MM.1S (cell line): ENCODE results near the gene CYP46A1.

ENCODE experiments used
- DNase-seq: peaks from one replicate; pipeline ENCODE4 v3.0.0-alpha.2; 2015
- H2AFZ ChIP-seq: fragments of 300-600 bp; sonication (generic); 2 replicates; pipeline ENCODE4 v1.6.0; 2016; ENCODE audit warnings: antibody characterized with exemption, low read length
- H3F3A ChIP-seq: fragments of 300-600 bp; sonication (generic); 2 replicates; pipeline ENCODE4 v1.6.1; 2016; ENCODE audit warnings: mild to moderate bottlenecking, antibody characterized with exemption, low read length, moderate library complexity, mixed read lengths; ENCODE audit not compliant: insufficient read depth
- H3K27ac ChIP-seq: fragments of 300-600 bp; sonication (generic); 2 replicates; pipeline ENCODE4 v1.5.1; 2016; ENCODE audit warnings: mild to moderate bottlenecking, low read length
- H3K27me3 ChIP-seq: fragments of 300-600 bp; sonication (generic); replicated peaks from 2 replicates; pipeline ENCODE4 v1.6.0; 2016; ENCODE audit warnings: low read length; ENCODE audit not compliant: insufficient read depth
- H3K36me3 ChIP-seq: fragments of 300-600 bp; sonication (generic); replicated peaks from 2 replicates; pipeline ENCODE4 v1.6.1; 2016; ENCODE audit warnings: mild to moderate bottlenecking, low read length, mixed read lengths; ENCODE audit not compliant: insufficient read depth
- H3K4me1 ChIP-seq: fragments of 300-600 bp; sonication (generic); 2 replicates; pipeline ENCODE4 v1.6.1; 2016; ENCODE audit warnings: low read length, mixed read lengths
- H3K4me2 ChIP-seq: fragments of 300-600 bp; sonication (generic); 2 replicates; pipeline ENCODE4 v1.6.0; 2016; ENCODE audit warnings: low read depth, low read length
- H3K4me3 ChIP-seq: fragments of 300-600 bp; sonication (generic); 2 replicates; pipeline ENCODE4 v1.5.1; 2016; ENCODE audit warnings: low read length, mixed read lengths
- H3K79me2 ChIP-seq: fragments of 300-600 bp; sonication (generic); 2 replicates; pipeline ENCODE4 v1.6.1; 2016; ENCODE audit warnings: mixed run types, low read length, mixed read lengths
- H3K9ac ChIP-seq: fragments of 300-600 bp; sonication (generic); 2 replicates; pipeline ENCODE4 v1.6.1; 2016; ENCODE audit warnings: low read length, mixed read lengths
- H3K9me2 ChIP-seq: fragments of 300-600 bp; sonication (generic); replicated peaks from 2 replicates; pipeline ENCODE4 v1.6.1; 2016; ENCODE audit warnings: mild to moderate bottlenecking, low read length, mixed read lengths; ENCODE audit not compliant: insufficient read depth
- H3K9me3 ChIP-seq: fragments of 300-600 bp; sonication (generic); replicated peaks from 2 replicates; pipeline ENCODE4 v1.6.1; 2016; ENCODE audit warnings: mild to moderate bottlenecking, low read length, mixed read lengths; ENCODE audit not compliant: insufficient read depth
- H4K20me1 ChIP-seq: fragments of 300-600 bp; sonication (generic); 2 replicates; pipeline ENCODE4 v1.6.1; 2016; ENCODE audit warnings: mild to moderate bottlenecking, low read length, moderate library complexity, mixed read lengths; ENCODE audit not compliant: insufficient read depth
- CTCF ChIP-seq: fragments of 300-600 bp; sonication (generic); IDR thresholded peaks from 2 replicates; pipeline ENCODE4 v1.5.1; 2016; ENCODE audit warnings: antibody characterized with exemption, low read length, mixed read lengths
- EZH2 ChIP-seq: fragments of 300-600 bp; sonication (generic); optimal IDR thresholded peaks from 2 replicates; pipeline ENCODE3; 2017; ENCODE audit warnings: low read depth, mild to moderate bottlenecking, antibody characterized with exemption, low read length, mixed read lengths
- EZH2phosphoT487 ChIP-seq: fragments of 300-600 bp; sonication (generic); IDR thresholded peaks from 2 replicates; pipeline ENCODE4 v1.6.1; 2018; ENCODE audit warnings: antibody characterized with exemption, low read length

Gene CYP46A1

GRCh38 chr14:99731547-99732435 lies 47.7 kb downstream of the CYP46A1 start:
- Histone ChIP-seq H3K9me3 (no peaks in the 10 kb centered on the region), H3K9ac (no peak overlapping the region), H3K79me2 (no peaks in the 10 kb centered on the region), H3K36me3 (no peaks in the 10 kb centered on the region), H4K20me1 (no peaks in the 10 kb centered on the region), H3K4me1 (no peaks in the 10 kb centered on the region), H3K27me3 (peaks cover 18% of the 10 kb centered on the region), H3F3A (no peaks in the 10 kb centered on the region), H3K9me2 (no peaks in the 10 kb centered on the region), H3K27ac (no peak overlapping the region), H2AFZ (no peak overlapping the region), H3K4me3 (no peak overlapping the region), H3K4me2 (no peak overlapping the region)
- TF ChIP-seq CTCF: no peak
- TF ChIP-seq EZH2: no peak
- TF ChIP-seq EZH2phosphoT487: no peak
- DNase-seq: no peak

- no peak for DNase-seq
- no peak overlapping the region for H3K27ac ChIP-seq
- no peaks in the 10 kb centered on the region for H3K4me1 ChIP-seq
- TF ChIP-seq EZH2 (no peak), CTCF (no peak), EZH2phosphoT487 (no peak)
- no peak overlapping the region for H3K4me2 ChIP-seq
- H4K20me1 ChIP-seq: no peaks in the 10 kb centered on the region
- no peak overlapping the region for H3K9ac ChIP-seq
- no peaks in the 10 kb centered on the region for H3F3A ChIP-seq
- no peak overlapping the region for H3K4me3 ChIP-seq
- H3K9me3 ChIP-seq: no peaks in the 10 kb centered on the region
- H2AFZ ChIP-seq: no peak overlapping the region
- no peaks in the 10 kb centered on the region for H3K36me3 ChIP-seq
- H3K9me2 ChIP-seq: no peaks in the 10 kb centered on the region
- peaks cover 26% of the 10 kb centered on the region for H3K27me3 ChIP-seq
- H3K79me2 ChIP-seq: no peaks in the 10 kb centered on the region
Observed at GRCh38 chr14:99732436-99733210, 48.5 kb downstream of the CYP46A1 start.

GRCh38 chr14:99733211-99733539 lies 49.1 kb downstream of the CYP46A1 start:
- Histone ChIP-seq H3F3A (no peaks in the 10 kb centered on the region), H2AFZ (no peak overlapping the region), H3K9ac (no peak overlapping the region), H3K27ac (no peak overlapping the region), H3K9me3 (no peaks in the 10 kb centered on the region), H3K4me2 (no peak overlapping the region), H3K4me1 (no peaks in the 10 kb centered on the region), H4K20me1 (no peaks in the 10 kb centered on the region), H3K36me3 (no peaks in the 10 kb centered on the region), H3K9me2 (no peaks in the 10 kb centered on the region), H3K4me3 (no peak overlapping the region), H3K79me2 (no peaks in the 10 kb centered on the region), H3K27me3 (peaks cover 32% of the 10 kb centered on the region)
- TF ChIP-seq EZH2 (no peak), EZH2phosphoT487 (no peak), CTCF (no peak)
- DNase-seq: no peak
